Cerebellar cortex (tissue), 1 donor: Measurements from ENCODE around the gene LASP1.
A peak's percentile ranks its signal among the peaks of the same experiment; 100 is the strongest.
"Not testable (repeated sequence)": the region's sequence is repeated elsewhere in the genome, so short reads cannot be mapped to it uniquely, and the experiment has no call there.

Experiments used
- DNase-seq: peaks from one replicate; pipeline ENCODE4 v3.0.0-alpha.2; 2015; ENCODE audit warnings: low spot score

Gene LASP1, protein sequence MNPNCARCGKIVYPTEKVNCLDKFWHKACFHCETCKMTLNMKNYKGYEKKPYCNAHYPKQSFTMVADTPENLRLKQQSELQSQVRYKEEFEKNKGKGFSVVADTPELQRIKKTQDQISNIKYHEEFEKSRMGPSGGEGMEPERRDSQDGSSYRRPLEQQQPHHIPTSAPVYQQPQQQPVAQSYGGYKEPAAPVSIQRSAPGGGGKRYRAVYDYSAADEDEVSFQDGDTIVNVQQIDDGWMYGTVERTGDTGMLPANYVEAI

DNA sequence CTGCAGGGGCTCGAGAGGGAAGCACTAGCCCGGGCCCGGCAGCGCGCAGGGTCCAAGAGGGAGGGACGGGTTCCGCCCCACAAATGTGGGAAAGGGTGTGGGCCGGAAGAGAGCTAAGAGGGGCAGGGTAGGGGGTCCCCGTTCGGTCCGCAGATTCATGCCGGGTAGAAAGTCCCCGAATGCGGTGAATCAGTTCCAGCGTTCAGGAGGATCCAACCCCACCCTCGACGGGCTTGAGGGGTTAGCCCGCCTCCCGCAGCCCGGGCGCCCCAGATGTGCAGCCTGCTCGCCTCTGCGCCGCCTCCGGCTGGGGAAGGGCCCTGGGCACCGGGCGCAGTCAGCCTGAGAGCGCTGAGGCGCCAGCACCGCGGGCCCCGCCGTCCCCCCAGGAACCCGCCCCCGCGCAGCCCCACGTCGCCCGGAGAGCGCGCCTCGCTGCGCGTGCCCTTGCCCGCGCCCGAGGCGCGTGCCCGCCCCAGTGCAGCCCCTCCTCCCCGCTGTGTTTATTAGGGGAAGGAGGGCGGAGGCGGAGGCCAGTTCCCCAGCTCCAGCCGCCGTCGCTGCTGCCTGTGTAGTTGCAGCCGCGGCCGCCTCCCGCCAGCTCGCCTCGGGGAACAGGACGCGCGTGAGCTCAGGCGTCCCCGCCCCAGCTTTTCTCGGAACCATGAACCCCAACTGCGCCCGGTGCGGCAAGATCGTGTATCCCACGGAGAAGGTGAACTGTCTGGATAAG, at the start of gene LASP1:
LASP1 (plus strand) TSS at position 533 of the 733 bp plus-strand sequence; CDS start at position 665, 132 bp downstream.
- peak; percentile 77 for DNase-seq

DNA sequence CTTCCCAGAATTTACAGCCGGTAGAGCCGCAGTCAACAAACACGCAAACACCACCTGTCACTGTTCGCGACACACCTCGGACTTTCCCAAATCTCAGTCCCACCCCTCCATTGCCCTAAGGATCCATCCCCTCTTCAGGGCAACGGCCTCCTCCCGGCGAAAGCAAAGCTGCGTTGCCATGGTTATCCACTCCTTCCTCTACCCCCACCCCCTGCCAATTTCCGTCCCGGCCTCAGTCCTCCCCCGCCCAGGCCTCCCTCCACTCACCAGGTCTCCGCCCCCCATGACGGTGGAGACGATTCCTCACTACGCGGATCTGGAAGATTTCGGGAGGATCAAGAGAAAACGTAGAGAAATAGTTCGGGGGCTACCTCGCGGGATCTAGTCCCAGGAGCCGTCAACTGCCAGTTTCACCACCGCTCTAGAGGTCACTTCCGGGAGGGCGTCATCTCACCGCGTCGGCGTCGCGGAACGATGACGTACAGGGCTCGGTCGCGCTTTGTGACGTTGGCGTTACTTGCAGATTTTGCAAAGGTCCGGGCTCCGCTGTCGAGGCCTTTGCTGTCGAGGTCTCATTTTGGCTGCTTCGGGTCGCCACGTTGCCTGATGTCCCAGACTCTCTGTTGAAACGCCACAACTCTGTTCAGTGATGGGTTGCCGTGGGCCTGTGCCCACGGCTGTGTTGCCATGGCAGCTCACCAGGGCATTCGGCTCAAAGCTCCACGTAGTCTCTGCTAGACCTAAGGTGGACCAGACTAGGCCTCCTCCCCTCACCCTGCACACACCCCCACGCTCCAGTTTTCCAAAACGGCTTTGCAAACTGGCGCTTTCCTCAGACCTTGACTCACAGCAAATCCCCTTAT, 44.7 kb upstream of the LASP1 start, which contains the start of gene CWC25:
CWC25 (minus strand) TSS at position 423 of the 863 bp plus-strand sequence; CDS start at position 285, 138 bp downstream.
- DNase-seq = peak; percentile 94

- no peak for DNase-seq
Measured at GRCh38 chr17:38825762-38826247, 44.1 kb upstream of the LASP1 start.

- DNase-seq = peak; percentile 34
Measured at GRCh38 chr17:38844261-38844757, 25.5 kb upstream of the LASP1 start.

DNA sequence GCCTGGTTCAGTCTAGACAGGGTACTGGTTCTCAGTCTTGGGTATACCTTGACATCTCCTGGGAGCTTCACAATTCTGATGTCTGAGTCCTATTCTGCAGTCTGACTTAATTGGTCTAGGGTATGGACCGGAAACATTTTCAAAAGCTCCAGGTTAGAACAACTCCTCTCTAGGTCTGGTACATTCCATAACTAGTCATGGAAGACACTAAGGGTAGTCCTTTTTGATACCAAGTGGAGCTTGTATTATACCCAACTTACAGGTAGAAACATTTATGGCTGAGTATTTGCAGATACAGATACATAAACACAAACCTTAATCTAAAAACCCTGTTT, 21.3 kb upstream of the LASP1 start:
- no peak for DNase-seq

GRCh38 chr17:38848939-38849605, 20.8 kb upstream of the LASP1 start:
- DNase-seq = no peak

- DNase-seq = no peak
Measured at GRCh38 chr17:38850374-38850773, 19.5 kb upstream of the LASP1 start.

DNA sequence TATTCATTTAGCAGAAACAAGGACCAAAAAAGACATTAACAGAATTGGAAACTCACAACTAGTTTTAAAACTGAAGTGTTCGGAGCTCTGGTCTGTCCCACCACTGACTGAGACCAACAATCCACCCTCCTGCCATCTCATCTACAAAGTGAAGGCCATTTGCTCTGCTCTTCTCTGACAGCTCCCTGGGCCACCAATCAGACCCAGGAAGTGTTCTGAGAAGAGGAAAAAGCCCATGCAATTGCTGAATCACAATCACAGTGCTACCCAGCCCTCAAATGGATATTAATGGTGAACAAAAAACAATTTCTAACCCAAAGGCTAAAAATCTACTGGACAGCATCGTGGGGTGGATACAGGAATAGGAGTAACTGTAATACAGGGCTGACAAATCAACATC, 18.4 kb upstream of the LASP1 start:
- DNase-seq = no peak

GRCh38 chr17:38852771-38853291, 17.0 kb upstream of the LASP1 start:
- no peak for DNase-seq

DNA sequence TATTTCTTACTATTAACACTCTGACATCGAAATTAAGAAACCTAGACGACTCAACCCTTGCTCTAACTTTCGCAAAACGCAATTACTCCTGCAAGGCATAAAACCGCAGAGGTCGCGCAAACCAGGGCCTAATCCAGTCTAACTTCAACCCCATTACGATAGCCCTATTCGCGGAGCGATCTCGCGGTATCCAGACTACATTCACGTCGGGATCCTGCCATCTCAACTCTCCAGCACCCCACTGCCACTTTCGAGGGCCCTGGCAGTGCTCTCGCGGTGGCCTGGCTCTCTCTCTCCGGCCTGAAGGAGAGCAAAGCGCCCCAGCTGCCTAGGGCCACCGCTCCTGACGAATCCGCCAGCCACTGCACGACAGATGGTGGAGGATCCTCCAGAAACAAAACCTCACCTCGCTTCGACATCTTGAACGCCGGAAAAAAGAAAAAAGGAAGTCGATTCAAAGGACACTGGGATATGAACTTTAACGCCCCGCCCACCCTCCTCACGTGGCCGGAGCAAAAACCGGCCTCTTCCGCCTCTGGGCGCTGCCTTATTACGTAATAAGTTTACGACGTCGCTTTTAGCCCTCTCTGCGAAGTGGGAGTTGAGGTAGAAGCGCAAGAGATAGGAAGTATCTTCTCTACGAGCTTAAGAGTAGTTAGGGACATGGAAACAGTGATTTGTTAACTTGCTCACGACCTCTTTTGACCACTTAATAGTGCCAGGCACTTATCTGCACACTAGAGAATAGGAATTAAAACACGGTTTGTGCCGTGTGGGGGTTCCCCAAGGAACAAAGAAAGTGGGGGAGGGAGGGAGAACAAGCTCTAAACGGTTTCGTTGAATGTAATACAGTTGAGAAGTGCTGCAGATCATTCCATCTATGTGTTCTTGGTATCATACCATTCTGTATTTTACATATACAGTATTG, 16.3 kb upstream of the LASP1 start, which contains the start of gene RPL23:
RPL23 (minus strand) TSS at position 430 of the 928 bp plus-strand sequence; CDS start at position 419, 11 bp downstream.
- DNase-seq = peak; percentile 98

- DNase-seq = not testable (repeated sequence)
Measured at GRCh38 chr17:38855101-38855714, 14.7 kb upstream of the LASP1 start.

DNA sequence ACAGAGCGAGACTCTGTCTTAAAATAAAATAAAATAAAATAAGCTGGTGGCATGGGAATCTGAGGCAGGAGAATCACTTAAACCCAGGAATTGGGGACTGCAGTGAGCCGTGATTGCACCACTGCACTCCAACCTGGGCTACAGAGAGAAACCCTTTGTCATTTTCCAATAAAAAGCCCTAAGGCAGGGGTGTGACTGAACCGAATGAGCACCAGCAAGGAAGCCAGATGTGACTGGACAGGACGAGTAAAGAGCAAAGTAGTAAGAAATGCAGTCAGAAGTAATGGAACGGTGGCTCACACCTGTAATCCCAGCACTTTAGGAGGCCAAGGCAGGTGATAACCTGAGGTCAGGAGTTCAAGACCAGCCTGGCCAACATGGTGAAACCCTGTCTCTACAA, 12.6 kb upstream of the LASP1 start:
- no peak for DNase-seq

DNA sequence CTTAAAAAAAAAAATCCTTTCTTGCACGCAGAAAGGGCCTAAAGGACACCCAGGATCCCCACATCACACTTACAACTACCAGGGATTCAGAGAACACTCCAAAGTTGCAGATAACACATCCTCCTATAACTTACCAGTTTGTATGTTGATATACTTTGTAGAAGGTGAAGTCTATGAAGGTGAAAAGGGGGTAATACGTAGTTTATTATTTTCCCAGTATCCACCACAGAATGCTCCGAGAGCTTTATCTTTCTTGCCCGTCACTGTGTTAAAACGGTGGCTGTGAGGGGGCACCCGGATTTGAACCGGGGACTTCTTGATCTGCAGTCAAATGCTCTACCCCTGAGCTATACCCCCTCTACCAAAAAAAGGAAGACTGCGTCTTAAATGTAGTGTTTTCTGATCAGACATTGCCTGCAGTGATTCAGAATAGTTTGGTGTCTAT, 8.4 kb upstream of the LASP1 start:
- peak; percentile 61 for DNase-seq

GRCh38 chr17:38864636-38865398, 5.0 kb upstream of the LASP1 start:
- peak; percentile 59 for DNase-seq

DNA sequence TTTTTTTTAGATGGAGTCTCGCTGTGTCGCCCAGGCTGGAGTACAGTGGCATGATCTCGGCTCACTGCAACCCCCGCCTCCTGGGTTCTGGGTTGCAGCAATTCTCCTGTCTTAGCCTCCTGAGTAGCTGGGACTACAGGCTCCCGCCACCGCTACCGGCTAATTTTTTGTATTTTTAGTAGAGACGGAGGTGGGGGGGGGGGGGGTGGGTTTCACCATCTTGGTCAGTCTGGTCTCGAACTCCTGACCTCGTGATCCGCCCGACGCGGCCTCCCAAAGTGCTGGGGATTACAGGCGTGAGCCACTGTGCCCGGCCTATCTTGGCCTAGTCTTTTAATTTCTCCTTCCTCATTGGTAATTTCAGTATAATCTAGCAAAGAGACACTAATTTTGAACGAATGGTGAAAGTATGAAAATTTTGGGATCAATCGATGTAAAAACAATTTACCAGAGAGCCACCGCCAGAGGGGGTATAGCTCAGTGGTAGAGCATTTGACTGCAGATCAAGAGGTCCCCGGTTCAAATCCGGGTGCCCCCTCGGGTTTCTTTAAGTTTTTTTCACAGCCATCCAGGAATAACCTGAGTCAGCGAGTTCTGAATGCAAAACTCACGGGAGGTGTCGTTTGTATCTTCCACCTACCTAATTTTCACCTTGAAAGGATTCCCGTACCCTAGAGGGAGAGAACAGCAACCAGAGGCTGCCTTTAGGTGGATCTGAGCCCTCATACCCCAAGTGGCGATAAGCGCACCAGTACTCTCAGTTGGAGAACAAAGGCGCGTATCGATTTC, 2.5 kb upstream of the LASP1 start:
- DNase-seq = peak; percentile 84

DNA sequence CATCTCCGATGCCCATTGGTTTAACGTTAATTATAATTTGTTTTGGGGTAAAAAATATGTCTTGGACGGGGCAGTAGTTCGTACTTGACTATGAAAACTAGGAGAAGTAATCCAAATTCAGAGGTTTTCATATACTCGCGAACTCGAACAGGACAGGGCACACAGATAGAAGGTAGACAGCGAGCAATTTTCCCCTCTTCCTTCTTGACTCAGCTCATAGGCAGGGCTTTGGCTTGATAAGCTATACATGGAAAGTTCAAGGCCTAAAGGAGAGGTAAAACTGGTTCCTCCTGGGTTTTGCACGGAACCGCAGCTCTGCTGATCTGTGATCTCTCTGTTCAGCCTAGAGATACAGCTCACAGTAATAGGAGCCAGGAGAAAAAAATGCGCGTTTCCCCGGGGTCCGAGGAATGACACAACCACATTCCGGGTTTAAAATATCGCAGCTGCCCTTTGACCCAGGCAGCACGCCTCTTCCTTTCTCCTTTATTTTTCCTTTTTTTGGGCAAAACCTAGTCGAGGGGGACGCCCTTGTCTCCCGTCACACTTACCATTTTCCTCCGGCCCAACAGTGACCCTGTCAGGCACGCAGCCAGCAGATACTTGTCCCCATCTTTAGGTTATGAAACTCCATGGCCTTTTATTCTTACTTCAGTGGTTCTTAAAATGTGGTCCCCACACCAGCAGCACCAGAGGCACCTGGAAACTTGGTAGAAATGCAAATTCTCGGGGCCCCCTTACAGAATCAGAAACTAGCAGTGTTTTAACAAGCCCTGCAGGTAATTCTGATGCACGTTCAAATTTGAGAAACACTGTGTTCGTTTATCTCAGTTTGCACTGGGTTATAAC, 1.7 kb upstream of the LASP1 start:
- DNase-seq = peak; percentile 58
